SK-N-SH (cell line): ENCODE measurements around the gene SEZ6. TPM values are rescaled to one million over a fixed set of nuclear protein-coding genes. Genes with fewer than 3 reads are reported as not detected.

Source experiments
- CTCF ChIA-PET: fragments of 300-600, 350-600 bp; formaldehyde crosslinking; extraction: SDS; loops from one replicate; lab custom pipeline; 2021; lab: Yijun Ruan, JAX
- POLR2A ChIA-PET: fragments of 350-600 bp; sonication (Branson Sonifier 250); formaldehyde crosslinking; extraction: SDS; loops from one replicate; lab custom pipeline; 2020; ENCODE audit warnings: antibody characterized with exemption, inconsistent platforms; lab: Yijun Ruan, JAX
- DNase-seq: peaks from one replicate; pipeline ENCODE4 v3.0.0; 2012
- H2AFZ ChIP-seq: fragments of 200-600 bp; sonication (generic); 2 replicates; pipeline ENCODE4 v1.8.1; 2016; ENCODE audit warnings: antibody characterized with exemption, mild to moderate bottlenecking, low read depth
- H3F3A ChIP-seq: fragments of 200-600 bp; sonication (generic); replicated peaks from 2 replicates; pipeline ENCODE3; 2016; ENCODE audit warnings: antibody characterized with exemption, mild to moderate bottlenecking; ENCODE audit not compliant: insufficient read depth
- H3K27ac ChIP-seq, 2 experiments: fragments of 200-500 bp in 1 of 2; fragments of 200-600 bp in 1 of 2; sonication (Bioruptor generic) in 1 of 2; sonication (generic), shearing (Covaris generic) in 1 of 2; 2 replicates each; pipeline versions ENCODE4 v1.5.1 to v1.6.1; 2014 to 2016; ENCODE audit warnings: low read depth in 2 of 2, inconsistent platforms in 1 of 2, low read length in 1 of 2, mild to moderate bottlenecking in 1 of 2, mixed read lengths in 1 of 2
- H3K27me3 ChIP-seq: fragments of 200-600 bp; sonication (generic), shearing (Covaris generic); 2 replicates; pipeline ENCODE4 v1.6.1; 2016; ENCODE audit warnings: mixed run types; ENCODE audit not compliant: insufficient read depth
- H3K36me3 ChIP-seq, 2 experiments: fragments of 200-500 bp in 1 of 2; fragments of 200-600 bp in 1 of 2; sonication (Bioruptor generic) in 1 of 2; sonication (generic) in 1 of 2; replicated peaks in 1 of 2; 2 replicates each; pipeline versions ENCODE3 to v1.5.1; 2014 to 2016; ENCODE audit warnings: low read length in 1 of 2, mild to moderate bottlenecking in 1 of 2; ENCODE audit not compliant: insufficient read depth in 2 of 2, control insufficient read depth in 1 of 2
- H3K4me1 ChIP-seq, 2 experiments: fragments of 200-500 bp in 1 of 2; fragments of 200-600 bp in 1 of 2; sonication (Bioruptor generic) in 1 of 2; sonication (generic), shearing (Covaris generic) in 1 of 2; 2 replicates each; pipeline versions ENCODE4 v1.5.1 to v1.6.1; 2014 to 2016; ENCODE audit warnings: low read depth in 1 of 2, low read length in 1 of 2, mixed run types in 1 of 2; ENCODE audit not compliant: insufficient read depth in 2 of 2, control insufficient read depth in 1 of 2
- H3K4me2 ChIP-seq: fragments of 200-600 bp; sonication (generic), shearing (Covaris generic); 2 replicates; pipeline ENCODE4 v1.6.1; 2017; ENCODE audit warnings: mixed run types
- H3K4me3 ChIP-seq, 2 experiments: fragments of 200-500 bp in 1 of 2; fragments of 200-600 bp in 1 of 2; sonication (Bioruptor generic) in 1 of 2; sonication (generic), shearing (Covaris generic) in 1 of 2; 2 replicates each; pipeline versions ENCODE4 v1.5.1 to v1.8.1; 2014 to 2016; ENCODE audit warnings: low read depth in 2 of 2, inconsistent platforms in 1 of 2, low read length in 1 of 2, mild to moderate bottlenecking in 1 of 2, mixed read lengths in 1 of 2, moderate library complexity in 1 of 2
- H3K79me2 ChIP-seq: fragments of 200-600 bp; sonication (generic); 2 replicates; pipeline ENCODE4 v1.8.1; 2017; ENCODE audit warnings: mild to moderate bottlenecking; ENCODE audit not compliant: insufficient read depth
- H3K9ac ChIP-seq: fragments of 200-600 bp; sonication (generic); 2 replicates; pipeline ENCODE4 v1.6.1; 2017; ENCODE audit warnings: mixed run types
- H3K9me2 ChIP-seq: fragments of 200-600 bp; sonication (generic); 2 replicates; pipeline ENCODE4 v1.6.1; 2017; ENCODE audit warnings: mixed run types
- H3K9me3 ChIP-seq: fragments of 200-600 bp; sonication (generic); 2 replicates; pipeline ENCODE4 v1.6.1; 2017; ENCODE audit warnings: mixed run types, mild to moderate bottlenecking, moderate library complexity
- H4K20me1 ChIP-seq: fragments of 200-600 bp; sonication (generic); 2 replicates; pipeline ENCODE4 v1.6.1; 2017; ENCODE audit warnings: mild to moderate bottlenecking, mixed run types; ENCODE audit not compliant: insufficient read depth
- ELF1 ChIP-seq: IDR thresholded peaks from 2 replicates; pipeline ENCODE4 v1.4.0; 2012
- EP300 ChIP-seq, 2 experiments: IDR thresholded peaks; 2 replicates each; pipeline versions ENCODE4 v1.4.0 to v1.6.1; 2012; ENCODE audit warnings: borderline replicate concordance in 1 of 2, low read depth in 1 of 2, low read length in 1 of 2
- GABPA ChIP-seq: IDR thresholded peaks from 2 replicates; pipeline ENCODE4 v1.4.0; 2012; ENCODE audit warnings: low read depth, mild to moderate bottlenecking
- IRF3 ChIP-seq: fragments of 150-350 bp; IDR thresholded peaks from 2 replicates; pipeline ENCODE4 v1.6.1; 2016; ENCODE audit warnings: mild to moderate bottlenecking, low read depth, low read length
- JUND ChIP-seq: IDR thresholded peaks from 2 replicates; pipeline ENCODE4 v1.4.0; 2012
- MEF2A ChIP-seq: IDR thresholded peaks from 2 replicates; pipeline ENCODE4 v1.4.0; 2012; ENCODE audit warnings: low read depth, borderline replicate concordance
- MXI1 ChIP-seq: IDR thresholded peaks from 2 replicates; pipeline ENCODE4 v1.6.1; 2012; ENCODE audit warnings: mild to moderate bottlenecking, low read depth, low read length, improper control_type of control experiment
- NRF1 ChIP-seq: IDR thresholded peaks from 2 replicates; pipeline ENCODE4 v1.6.1; 2012; ENCODE audit warnings: low read depth, mild to moderate bottlenecking, low read length
- POLR2AphosphoS5 ChIP-seq: IDR thresholded peaks from 2 replicates; pipeline ENCODE4 v1.6.1; 2012; ENCODE audit warnings: low read depth, low read length
- RCOR1 ChIP-seq: fragments of 150-350 bp; IDR thresholded peaks from 2 replicates; pipeline ENCODE4 v1.6.1; 2017; ENCODE audit warnings: antibody characterized with exemption, low read length
- REST ChIP-seq: IDR thresholded peaks from 2 replicates; pipeline ENCODE4 v1.6.1; 2012; ENCODE audit warnings: mild to moderate bottlenecking, low read depth, low read length, moderate library complexity
- RXRA ChIP-seq: IDR thresholded peaks from 2 replicates; pipeline ENCODE4 v1.4.0; 2012; ENCODE audit warnings: low read depth, mild to moderate bottlenecking, borderline replicate concordance
- SIN3A ChIP-seq: IDR thresholded peaks from 2 replicates; pipeline ENCODE4 v1.6.1; 2012; ENCODE audit warnings: low read depth, mild to moderate bottlenecking, low read length, moderate library complexity, borderline replicate concordance
- SMC3 ChIP-seq: IDR thresholded peaks from 2 replicates; pipeline ENCODE4 v1.6.1; 2012; ENCODE audit warnings: low read depth, low read length, improper control_type of control experiment
- TEAD4 ChIP-seq: IDR thresholded peaks from 2 replicates; pipeline ENCODE4 v1.4.0; 2012; ENCODE audit warnings: mild to moderate bottlenecking, borderline replicate concordance; ENCODE audit not compliant: insufficient read depth
- YY1 ChIP-seq: IDR thresholded peaks from 2 replicates; pipeline ENCODE4 v1.4.0; 2012; ENCODE audit warnings: low read depth, mild to moderate bottlenecking
- ZBTB33 ChIP-seq: IDR thresholded peaks from 2 replicates; pipeline ENCODE4 v1.4.0; 2012; ENCODE audit warnings: low read depth, borderline replicate concordance
- whole genome bisulfite sequencing: methylation state at CpG from one replicate; pipeline ENCODE4 v1.1.6; 2017; ENCODE audit warnings: low lambda C conversion rate; 5-methylcytosine and 5-hydroxymethylcytosine counted together
- polyA plus RNA-seq, 3 experiments: library from polyadenylated mRNA; depleted of rRNA; stranded (reverse); fragments of >200 nt; gene quantifications; 2 replicates each; pipeline ENCODE4 v1.2.3, GENCODE V29; 2012

SEZ6 gene
- polyA plus RNA-seq, 1 of the 3 experiments (the other 2 are of a cell fraction): 0.12 TPM

- peaks cover 22% of the 10 kb centered on the region in 2 experiments for H3K36me3 ChIP-seq
- H3K9me3 ChIP-seq: no peaks in the 10 kb centered on the region
- peaks cover 84% of the 10 kb centered on the region for H4K20me1 ChIP-seq
- TF ChIP-seq REST (no peak), RCOR1 (no peak), YY1 (no peak), MXI1 (no peak), SIN3A (no peak), TEAD4 (no peak), ELF1 (no peak)
- no peak for DNase-seq
- H2AFZ ChIP-seq: no peak overlapping the region
- POLR2A ChIA-PET: no interaction called here
- peaks cover 100% of the 10 kb centered on the region for H3K79me2 ChIP-seq
- no peak overlapping the region for H3K27ac ChIP-seq
- CTCF ChIA-PET: interaction anchor here (1.3 to 3.2 kb wide), 6 partner anchors 11 to 186 kb away, joined by 3 to 14 read pairs (median 4); no protein-coding TSS in a partner anchor
- no peak overlapping the region for H3K4me2 ChIP-seq
- H3K4me1 ChIP-seq: peaks cover 0 to 26% of the 10 kb centered on the region in 2 experiments; a peak in 2 of 4 replicates
- H3K9me2 ChIP-seq: no peaks in the 10 kb centered on the region
- no peak overlapping the region for H3K4me3 ChIP-seq
- H3K27me3 ChIP-seq: no peaks in the 10 kb centered on the region
- H3K9ac ChIP-seq: no peak overlapping the region
- H3F3A ChIP-seq: no peaks in the 10 kb centered on the region
Observed at GRCh38 chr17:28938552-28938951, 67.3 kb downstream of the SEZ6 start.

GRCh38 chr17:28937044-28937729, 68.6 kb downstream of the SEZ6 start:
- peaks cover 100% of the 10 kb centered on the region for H3K79me2 ChIP-seq
- peaks cover 14 to 16% of the 10 kb centered on the region in 2 experiments for H3K36me3 ChIP-seq
- no peaks in the 10 kb centered on the region for H3F3A ChIP-seq
- no peaks in the 10 kb centered on the region for H3K9me3 ChIP-seq
- H3K4me1 ChIP-seq: peaks cover 0 to 26% of the 10 kb centered on the region in 2 experiments; a peak in 2 of 4 replicates
- no peak overlapping the region for H3K4me2 ChIP-seq
- no peak overlapping the region for H2AFZ ChIP-seq
- no peak for DNase-seq
- no peaks in the 10 kb centered on the region for H3K27me3 ChIP-seq
- peaks cover 91% of the 10 kb centered on the region for H4K20me1 ChIP-seq
- no peak overlapping the region for H3K4me3 ChIP-seq
- no peaks in the 10 kb centered on the region for H3K9me2 ChIP-seq
- 92% methylated on average over 5 of the region's 5 CpGs for WGBS
- ChIA-PET POLR2A (no interaction called here), CTCF (interaction anchor here (0.9 to 3.2 kb wide), 10 partner anchors 8 to 187 kb away, joined by 3 to 14 read pairs (median 4); no protein-coding TSS in a partner anchor)
- H3K9ac ChIP-seq: no peak overlapping the region
- no peak overlapping the region for H3K27ac ChIP-seq
- no peak for TF ChIP-seq GABPA
- no peak for TF ChIP-seq RXRA
- TF ChIP-seq MEF2A: no peak
- no peak for TF ChIP-seq YY1
- no peak for TF ChIP-seq MXI1
- no peak for TF ChIP-seq NRF1
- no peak for TF ChIP-seq EP300 (IDR thresholded peaks at IDR 0.05; ENCODE audit: borderline replicate concordance in 1 of 2, low read depth in 1 of 2, low read length in 1 of 2)
- TF ChIP-seq POLR2AphosphoS5: no peak
- TF ChIP-seq REST: no peak
- TF ChIP-seq IRF3: no peak
- no peak for TF ChIP-seq JUND
- TF ChIP-seq SMC3: no peak
- no peak for TF ChIP-seq ZBTB33
